DOHH2 (cell line): ENCODE results near the gene KNTC1.
A peak's percentile ranks its signal among the peaks of the same experiment; 100 is the strongest.

Source experiments
- H3F3A ChIP-seq: fragments of 200-600 bp; sonication (generic), shearing (Covaris generic); 2 replicates; pipeline ENCODE4 v1.6.0; 2016; ENCODE audit warnings: antibody characterized with exemption, mild to moderate bottlenecking; ENCODE audit not compliant: control insufficient read depth, insufficient read depth
- H3K27ac ChIP-seq: fragments of 200-600 bp; sonication (generic); 2 replicates; pipeline ENCODE4 v1.5.1; 2014; ENCODE audit warnings: low read depth, mild to moderate bottlenecking, low read length, moderate library complexity
- H3K27me3 ChIP-seq: fragments of 200-600 bp; sonication (generic); 2 replicates; pipeline ENCODE4 v1.6.1; 2014; ENCODE audit warnings: mild to moderate bottlenecking, low read length, mixed read lengths; ENCODE audit not compliant: control insufficient read depth
- H3K36me3 ChIP-seq: fragments of 200-600 bp; sonication (generic); 2 replicates; pipeline ENCODE4 v1.6.1; 2014; ENCODE audit warnings: mild to moderate bottlenecking, low read length, moderate library complexity, mixed read lengths; ENCODE audit not compliant: control insufficient read depth
- H3K4me1 ChIP-seq: fragments of 200-600 bp; sonication (generic); 2 replicates; pipeline ENCODE4 v1.6.1; 2014; ENCODE audit warnings: mild to moderate bottlenecking, low read length, mixed read lengths; ENCODE audit not compliant: control insufficient read depth
- H3K4me2 ChIP-seq: fragments of 200-600 bp; sonication (generic); 2 replicates; pipeline ENCODE4 v1.6.0; 2014; ENCODE audit warnings: mild to moderate bottlenecking, low read length, moderate library complexity
- H3K4me3 ChIP-seq: fragments of 200-600 bp; sonication (generic); 2 replicates; pipeline ENCODE4 v1.5.1; 2014; ENCODE audit warnings: mild to moderate bottlenecking, low read length, mixed read lengths
- H3K79me2 ChIP-seq: fragments of 200-600 bp; sonication (generic); 2 replicates; pipeline ENCODE4 v1.6.1; 2014; ENCODE audit warnings: mild to moderate bottlenecking, low read length, mixed read lengths; ENCODE audit not compliant: control insufficient read depth
- H3K9me2 ChIP-seq: fragments of 200-600 bp; sonication (generic); replicated peaks from 2 replicates; pipeline ENCODE4 v1.6.1; 2014; ENCODE audit warnings: mild to moderate bottlenecking, low read length, mixed read lengths; ENCODE audit not compliant: control insufficient read depth
- H3K9me3 ChIP-seq: fragments of 200-600 bp; sonication (generic); 2 replicates; pipeline ENCODE4 v1.6.1; 2014; ENCODE audit warnings: antibody characterized with exemption, low read length, mixed read lengths; ENCODE audit not compliant: control insufficient read depth, insufficient read depth
- H4K20me1 ChIP-seq: fragments of 200-600 bp; sonication (generic); 2 replicates; pipeline ENCODE4 v1.6.0; 2014; ENCODE audit warnings: low read depth, mild to moderate bottlenecking, antibody characterized with exemption, low read length, moderate library complexity; ENCODE audit not compliant: control insufficient read depth, insufficient read depth
- CTCF ChIP-seq: fragments of 200-600 bp; sonication (generic); IDR thresholded peaks from one replicate; pipeline ENCODE4 v1.5.1; 2014; ENCODE audit warnings: antibody characterized with exemption, mild to moderate bottlenecking, low read depth, low read length; ENCODE audit not compliant: poor library complexity, severe bottlenecking
- EZH2phosphoT487 ChIP-seq: fragments of 200-600 bp; sonication (generic); IDR thresholded peaks from 2 replicates; pipeline ENCODE4 v1.6.1; 2017; ENCODE audit warnings: borderline replicate concordance, mild to moderate bottlenecking, antibody characterized with exemption, low read length, moderate library complexity, mixed read lengths

KNTC1 gene

GRCh38 chr12:122499991-122500684, 26.9 kb upstream of the KNTC1 start:
- Histone ChIP-seq H3K4me2 (peak overlapping the region; percentile 57), H4K20me1 (no peaks in the 10 kb centered on the region), H3K9me2 (no peaks in the 10 kb centered on the region), H3K27ac (peak overlapping the region; percentile 81), H3F3A (peaks cover 39% of the 10 kb centered on the region), H3K36me3 (peaks cover 66% of the 10 kb centered on the region), H3K4me1 (peaks cover 63% of the 10 kb centered on the region), H3K9me3 (no peaks in the 10 kb centered on the region), H3K27me3 (no peaks in the 10 kb centered on the region), H3K4me3 (peak overlapping the region; percentile 95), H3K79me2 (peaks cover 56% of the 10 kb centered on the region)
- TF ChIP-seq CTCF (no peak), EZH2phosphoT487 (no peak)

GRCh38 chr12:122500685-122501488, 26.2 kb upstream of the KNTC1 start, which contains the start of gene ZCCHC8:
Gene ZCCHC8 (minus strand): TSS chr12:122500932. CDS start chr12:122500840, 92 bp downstream.
- Histone ChIP-seq H3F3A (peaks cover 44% of the 10 kb centered on the region), H3K4me2 (peak within 1 kb of the TSS; percentile 57), H4K20me1 (no peaks in the 10 kb centered on the region), H3K4me1 (peaks cover 55% of the 10 kb centered on the region), H3K79me2 (peaks cover 48% of the 10 kb centered on the region), H3K4me3 (peak within 1 kb of the TSS; percentile 95), H3K27ac (peak within 1 kb of the TSS; percentile 81), H3K27me3 (no peaks in the 10 kb centered on the region), H3K9me2 (no peaks in the 10 kb centered on the region), H3K9me3 (no peaks in the 10 kb centered on the region), H3K36me3 (peaks cover 67% of the 10 kb centered on the region)
- no peak for TF ChIP-seq EZH2phosphoT487
- TF ChIP-seq CTCF: peak; percentile 63

- peak overlapping the region; percentile 57 for H3K4me2 ChIP-seq
- no peaks in the 10 kb centered on the region for H4K20me1 ChIP-seq
- H3K4me1 ChIP-seq: peaks cover 52% of the 10 kb centered on the region
- H3K27ac ChIP-seq: peak overlapping the region; percentile 81
- no peaks in the 10 kb centered on the region for H3K9me2 ChIP-seq
- peak overlapping the region; percentile 95 for H3K4me3 ChIP-seq
- H3K9me3 ChIP-seq: no peaks in the 10 kb centered on the region
- H3K36me3 ChIP-seq: peaks cover 70% of the 10 kb centered on the region
- no peaks in the 10 kb centered on the region for H3K27me3 ChIP-seq
- TF ChIP-seq EZH2phosphoT487 (no peak), CTCF (peak; percentile 17)
- H3K79me2 ChIP-seq: peaks cover 45% of the 10 kb centered on the region
- peaks cover 46% of the 10 kb centered on the region for H3F3A ChIP-seq
Observed at GRCh38 chr12:122501489-122501989, 25.5 kb upstream of the KNTC1 start.
